NK-92 treated with Interleukin-12 subunit alpha and Interleukin-12 subunit beta, amount 100 ng/mL, for 24 hours (cell line): Measurements from ENCODE around the gene PDGFRB.

Source experiments
- DNase-seq: peaks from one replicate; lab custom pipeline; 2025; lab: John Stamatoyannopoulos, UW

The PDGFRB gene

DNA sequence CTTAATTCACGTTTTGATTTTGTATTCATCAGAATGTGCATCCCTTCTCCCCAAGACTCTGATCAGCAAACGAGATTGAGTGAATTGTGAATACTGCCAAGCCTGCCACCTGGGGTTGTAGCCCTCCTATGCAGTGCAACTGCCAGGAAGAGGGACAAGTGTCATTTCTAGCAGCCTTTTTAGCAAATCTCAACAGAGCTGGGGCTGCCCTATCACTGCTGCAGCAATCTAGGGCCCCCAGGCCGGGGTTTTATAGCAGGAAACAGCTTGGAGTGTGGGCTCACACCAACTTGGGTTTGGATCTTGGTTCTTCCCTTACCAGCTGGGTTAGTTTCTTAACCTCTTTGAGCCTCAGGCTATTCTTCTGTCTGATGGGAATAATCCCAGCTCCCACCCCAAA, 73.3 kb downstream of the PDGFRB start:
- no peak for DNase-seq

- no peak for DNase-seq
Observed at GRCh38 chr5:150081541-150082283, 73.9 kb downstream of the PDGFRB start.

DNA sequence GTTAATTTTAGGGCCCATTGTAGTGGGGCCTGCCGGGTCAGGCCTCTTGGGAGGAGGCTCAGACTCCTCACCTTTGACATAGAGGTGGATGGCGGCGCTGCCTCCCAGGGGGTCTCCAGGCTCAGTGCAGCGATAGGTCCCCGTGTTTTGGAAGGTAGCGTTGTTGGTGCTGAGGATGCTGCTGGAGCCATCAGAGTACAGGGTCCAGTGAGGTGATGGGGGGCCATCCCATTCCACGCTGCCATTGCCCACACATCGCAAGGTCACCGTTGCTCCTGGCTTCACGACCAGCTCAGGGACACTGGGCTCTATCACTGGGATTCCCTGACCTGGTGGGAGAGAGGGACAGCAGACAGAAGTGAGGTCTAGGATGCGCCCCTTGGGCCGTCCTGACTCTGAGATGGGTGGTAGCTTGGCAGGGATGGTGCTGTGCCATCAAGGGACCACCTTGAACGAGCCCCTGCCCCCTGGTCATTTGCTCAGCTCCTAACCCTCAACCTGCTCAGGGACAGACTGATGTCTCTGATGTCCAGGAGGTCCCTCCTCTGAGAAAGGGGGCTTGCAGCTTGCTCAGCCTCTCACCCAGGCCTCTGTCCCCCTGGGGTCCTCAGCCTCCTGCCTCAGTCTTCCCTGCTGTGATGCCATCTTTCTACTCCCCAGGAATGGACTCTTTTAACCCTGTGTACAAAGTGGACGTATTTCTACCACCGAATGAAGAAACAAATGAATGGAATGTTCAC, 74.8 kb downstream of the PDGFRB start:
- DNase-seq, result no peak

GRCh38 chr5:150079909-150080461, 75.7 kb downstream of the PDGFRB start:
- no peak for DNase-seq

DNA sequence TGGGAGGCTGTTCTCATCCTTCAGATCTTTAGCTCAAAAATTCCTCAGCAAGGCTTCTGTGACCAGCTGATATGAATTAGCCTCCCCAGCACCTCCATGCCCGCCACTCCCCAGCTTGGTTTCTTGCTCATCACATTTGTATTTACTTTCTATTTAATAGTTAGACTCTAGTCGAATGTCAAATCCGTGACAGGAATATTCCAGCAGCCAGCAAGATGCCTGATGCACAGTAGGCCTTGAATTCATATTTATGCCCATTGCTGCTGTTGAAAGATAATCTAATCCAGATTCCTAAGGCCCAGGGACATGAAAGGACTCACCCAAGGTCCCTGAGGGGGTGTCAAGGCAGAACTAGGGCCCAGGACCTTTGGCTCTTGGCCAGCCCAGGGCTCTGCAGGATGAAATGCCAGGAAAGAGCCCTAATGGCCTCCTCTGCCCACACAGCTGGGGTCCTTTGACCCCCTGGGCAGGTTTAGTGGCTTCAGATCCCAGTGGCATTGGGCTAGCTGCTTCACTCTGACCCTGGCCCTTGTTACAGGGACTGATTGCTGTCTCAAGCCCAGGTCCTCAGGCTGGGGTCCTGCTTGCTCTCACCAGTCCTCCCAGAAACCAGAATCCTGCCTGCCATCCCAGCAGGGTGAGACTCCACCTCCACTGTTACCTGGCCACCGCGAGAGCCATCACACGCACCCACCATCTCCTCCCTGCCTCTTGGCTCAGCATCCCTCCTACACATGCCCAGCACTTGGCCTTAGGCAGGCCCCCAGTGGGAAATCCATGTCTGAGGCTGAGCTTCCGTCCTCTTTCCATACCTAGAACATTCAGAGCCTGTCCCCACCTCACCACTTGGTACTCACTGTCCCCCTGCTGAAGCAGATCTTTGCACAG, 76.6 kb downstream of the PDGFRB start:
- no peak for DNase-seq

DNA sequence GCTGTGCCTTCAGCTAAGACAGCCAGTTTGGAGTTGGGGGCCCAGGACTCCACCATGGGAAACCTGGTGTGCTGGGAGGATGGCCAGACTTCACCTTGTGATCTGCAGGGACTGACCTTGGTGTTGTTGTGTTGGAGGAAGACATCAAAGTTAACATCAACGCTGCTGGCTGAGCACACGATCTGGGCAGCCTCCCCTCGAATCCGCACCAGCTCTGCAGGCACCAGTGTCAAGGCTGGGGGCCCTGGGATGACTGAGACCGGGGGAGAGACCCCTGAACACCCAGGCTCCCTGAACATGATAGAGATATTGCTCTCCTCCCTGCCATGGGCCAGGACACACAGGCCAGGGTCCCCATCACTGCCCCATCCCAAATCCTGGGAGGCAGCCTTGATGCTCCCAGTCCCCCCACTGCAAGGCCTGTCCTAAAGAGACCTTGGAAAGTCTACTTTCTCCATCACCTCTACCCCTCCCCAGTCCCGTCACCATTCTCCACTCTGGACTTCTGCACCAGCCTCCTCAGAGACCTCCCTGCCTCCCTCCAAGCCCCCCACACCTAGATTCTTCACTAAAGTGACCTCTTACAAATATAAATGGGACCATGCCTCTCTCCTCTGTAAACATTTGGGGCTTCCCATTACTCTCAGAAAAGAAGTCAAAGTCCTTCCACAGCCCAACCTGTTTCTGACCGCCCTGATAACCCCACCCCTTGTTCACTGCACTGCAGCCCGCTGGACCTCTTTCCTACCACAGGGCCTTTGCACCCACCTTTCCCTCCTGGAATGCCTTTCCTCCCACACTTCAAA, 77.4 kb downstream of the PDGFRB start:
- no peak for DNase-seq

- DNase-seq, result no peak
Observed at GRCh38 chr5:150077060-150077459, 78.6 kb downstream of the PDGFRB start.

- DNase-seq, result no peak
Observed at GRCh38 chr5:150075806-150076205, 79.8 kb downstream of the PDGFRB start.

- DNase-seq, result no peak
Observed at GRCh38 chr5:150075233-150075632, 80.4 kb downstream of the PDGFRB start.

DNA sequence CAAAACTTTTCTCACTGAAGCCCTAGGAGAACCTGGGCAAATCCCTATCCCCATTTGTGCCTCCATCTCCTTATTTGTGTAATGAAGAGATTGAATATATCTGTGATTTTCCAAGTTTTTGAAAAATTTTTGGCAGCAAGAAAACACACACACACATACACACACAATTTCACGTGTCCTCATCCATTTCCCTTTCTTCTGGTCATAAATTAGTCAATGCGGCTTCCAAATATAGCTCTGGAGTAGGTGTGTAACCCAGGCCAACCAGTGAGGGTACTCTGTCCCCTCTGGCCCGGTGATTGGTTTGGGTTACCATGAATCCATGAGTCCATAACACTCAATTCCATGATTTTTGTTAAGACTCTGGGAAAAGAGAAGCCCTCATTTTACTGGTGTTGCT, 82.0 kb downstream of the PDGFRB start:
- no peak for DNase-seq

DNA sequence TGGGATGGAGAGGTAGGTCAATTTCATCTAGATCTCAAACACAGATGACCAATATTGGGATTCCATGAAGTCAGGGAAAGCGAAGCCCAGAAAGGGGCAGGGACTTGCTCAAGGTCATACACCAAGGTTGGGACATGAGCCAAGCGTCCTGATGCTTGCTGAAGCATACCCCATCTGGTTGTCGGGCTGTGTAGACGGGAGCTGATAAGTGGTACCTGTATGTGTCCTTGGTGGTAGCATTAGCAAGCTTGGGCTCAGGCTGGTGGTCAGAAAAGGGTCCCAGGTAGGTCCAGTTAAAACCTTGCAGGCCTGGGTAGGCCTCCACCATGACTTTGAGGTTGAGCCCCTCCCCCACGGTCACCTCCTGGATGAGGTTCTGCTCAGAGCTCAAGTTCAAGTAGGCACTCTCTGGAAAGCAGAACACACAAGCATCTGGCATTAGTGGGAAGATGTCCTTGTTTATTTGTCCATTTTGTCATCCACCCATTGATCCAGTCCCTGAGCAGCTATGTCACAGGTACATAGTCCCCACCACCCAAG, 82.5 kb downstream of the PDGFRB start:
- no peak for DNase-seq

DNA sequence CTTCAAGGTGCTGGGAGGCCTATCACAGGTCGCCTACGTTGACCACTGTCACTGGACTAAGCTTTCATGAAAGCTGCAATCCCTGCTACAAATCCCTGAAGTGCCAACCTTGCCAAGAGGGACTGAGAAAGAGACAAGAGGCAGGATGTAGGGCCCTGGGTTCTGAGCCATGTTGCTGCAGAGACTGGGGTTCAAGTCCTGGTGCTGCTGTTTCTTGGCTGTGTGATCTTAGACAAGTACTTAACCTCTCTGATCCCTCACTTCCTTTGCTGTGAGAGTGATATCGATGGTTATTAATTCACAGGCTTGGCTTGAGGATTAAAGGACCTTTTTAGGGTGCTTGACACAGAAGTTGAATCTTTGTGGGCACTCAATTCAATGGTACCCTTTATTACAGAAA, 84.8 kb downstream of the PDGFRB start:
- no peak for DNase-seq

GRCh38 chr5:150069672-150070627, 85.7 kb downstream of the PDGFRB start:
- DNase-seq, result no peak

- DNase-seq, result no peak
Observed at GRCh38 chr5:150068961-150069645, 86.5 kb downstream of the PDGFRB start.

GRCh38 chr5:150068472-150068871, 87.2 kb downstream of the PDGFRB start:
- DNase-seq, result no peak

GRCh38 chr5:150068071-150068470, 87.6 kb downstream of the PDGFRB start:
- DNase-seq, result no peak

DNA sequence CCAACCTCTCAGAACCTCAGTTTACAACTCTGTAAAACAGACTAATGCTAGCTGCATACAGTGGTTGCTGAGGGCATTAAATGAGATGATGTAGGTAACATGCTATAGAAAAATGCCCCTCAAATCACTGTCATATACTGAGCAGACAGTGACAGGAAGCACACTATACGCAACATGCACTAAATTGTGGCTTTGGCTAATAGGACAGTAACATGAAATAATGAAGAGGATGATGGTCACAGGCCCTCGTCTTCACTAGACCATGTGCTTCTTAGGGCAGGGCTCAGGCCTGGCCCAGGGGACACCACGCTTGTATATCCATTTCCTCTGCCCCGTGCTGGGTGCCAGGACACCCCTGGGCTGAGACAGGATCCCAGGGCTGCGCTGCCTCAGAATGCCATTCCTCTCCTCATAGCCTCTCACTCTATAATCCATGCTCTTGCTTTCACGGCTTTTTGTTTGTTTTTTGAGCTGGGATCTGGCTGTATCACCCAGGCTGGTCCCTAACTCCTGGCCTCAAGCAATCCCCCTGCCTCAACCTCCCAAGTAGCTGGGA, 88.2 kb downstream of the PDGFRB start:
- no peak for DNase-seq

GRCh38 chr5:150066901-150067396, 88.7 kb downstream of the PDGFRB start:
- no peak for DNase-seq

DNA sequence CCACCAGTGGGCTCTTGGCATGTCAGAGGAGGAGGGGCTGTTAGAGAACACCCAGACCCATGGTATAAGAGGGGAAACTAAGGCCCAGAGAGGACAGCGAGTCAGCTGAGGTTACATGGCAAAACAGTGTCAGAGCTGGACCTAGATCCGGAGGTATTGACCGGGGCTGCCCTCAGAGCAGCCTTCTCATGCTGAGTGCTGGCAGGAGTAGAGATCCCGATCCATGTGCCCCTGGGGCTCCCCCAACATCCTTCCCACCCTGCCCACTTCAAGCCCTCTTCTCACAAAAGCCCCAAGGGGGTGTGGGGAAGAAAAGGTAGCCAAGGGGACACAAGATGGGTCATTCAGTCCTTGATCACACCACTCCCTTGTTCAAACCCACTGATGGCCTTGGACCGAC, 89.2 kb downstream of the PDGFRB start:
- DNase-seq, result no peak
